ENCODE results near the gene FNBP1.

DNA sequence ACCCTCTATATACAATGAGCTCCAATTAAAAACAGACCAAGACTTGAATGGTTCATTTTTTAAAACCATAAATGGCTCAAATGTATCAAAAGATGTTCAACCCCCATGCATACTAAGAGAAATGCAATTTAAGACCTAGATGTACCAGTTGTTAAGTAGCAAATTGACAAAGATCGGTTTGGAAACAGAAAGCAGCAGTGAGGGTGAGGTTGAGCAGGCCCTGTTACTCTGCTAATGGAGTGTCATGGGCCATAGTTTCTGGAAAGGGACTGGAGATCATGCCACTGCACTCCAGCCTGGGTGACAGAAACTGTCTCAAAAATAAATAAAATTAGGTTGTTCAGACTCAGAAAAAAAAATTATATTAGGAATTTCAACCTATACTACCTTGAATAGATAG, 55.0 kb downstream of the FNBP1 start:
- no peak for TF ChIP-seq POLR2A (IDR thresholded peaks at IDR 0.05)
- TF ChIP-seq POLR2AphosphoS5 (IDR thresholded peaks at IDR 0.05; ENCODE audit: insufficient read depth in 1 of 2, low read depth in 1 of 2): no peak

Measured in vagina (tissue), 2 donors.